ENCODE results near the gene SIAH2.

DNA sequence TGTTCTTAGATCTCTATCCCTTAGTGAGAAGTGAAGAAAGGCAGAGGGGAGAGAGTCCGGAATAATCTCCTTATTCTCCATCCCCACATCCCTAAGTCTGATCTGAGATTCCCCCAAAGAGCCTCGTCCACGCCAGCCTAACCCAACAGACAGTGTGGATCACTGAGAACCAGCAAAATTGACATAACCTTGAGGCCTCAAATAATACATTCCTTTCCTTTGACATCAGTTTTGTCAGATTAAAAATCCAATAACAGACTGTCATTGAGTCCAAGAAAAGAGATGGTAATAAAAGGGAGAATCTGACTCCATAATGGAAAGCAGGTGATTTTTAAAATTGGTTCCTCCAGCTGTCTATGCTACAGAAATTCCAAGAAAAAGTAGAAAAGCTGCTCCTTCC, 7.7 kb upstream of the SIAH2 start:
- TF ChIP-seq, protein P1, sequence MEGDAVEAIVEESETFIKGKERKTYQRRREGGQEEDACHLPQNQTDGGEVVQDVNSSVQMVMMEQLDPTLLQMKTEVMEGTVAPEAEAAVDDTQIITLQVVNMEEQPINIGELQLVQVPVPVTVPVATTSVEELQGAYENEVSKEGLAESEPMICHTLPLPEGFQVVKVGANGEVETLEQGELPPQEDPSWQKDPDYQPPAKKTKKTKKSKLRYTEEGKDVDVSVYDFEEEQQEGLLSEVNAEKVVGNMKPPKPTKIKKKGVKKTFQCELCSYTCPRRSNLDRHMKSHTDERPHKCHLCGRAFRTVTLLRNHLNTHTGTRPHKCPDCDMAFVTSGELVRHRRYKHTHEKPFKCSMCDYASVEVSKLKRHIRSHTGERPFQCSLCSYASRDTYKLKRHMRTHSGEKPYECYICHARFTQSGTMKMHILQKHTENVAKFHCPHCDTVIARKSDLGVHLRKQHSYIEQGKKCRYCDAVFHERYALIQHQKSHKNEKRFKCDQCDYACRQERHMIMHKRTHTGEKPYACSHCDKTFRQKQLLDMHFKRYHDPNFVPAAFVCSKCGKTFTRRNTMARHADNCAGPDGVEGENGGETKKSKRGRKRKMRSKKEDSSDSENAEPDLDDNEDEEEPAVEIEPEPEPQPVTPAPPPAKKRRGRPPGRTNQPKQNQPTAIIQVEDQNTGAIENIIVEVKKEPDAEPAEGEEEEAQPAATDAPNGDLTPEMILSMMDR (IDR thresholded peaks at IDR 0.05; ENCODE audit: poor library complexity) = no peak
- no peak for TF ChIP-seq EZH2 (IDR thresholded peaks at IDR 0.05; ENCODE audit: borderline replicate concordance)
- no peak for TF ChIP-seq EZH2phosphoT487 (IDR thresholded peaks at IDR 0.05; ENCODE audit: low read depth, severe bottlenecking, unreplicated experiment)
